HCT116 (cell line): ENCODE results near the gene ATXN7L1.

Experiments
- CTCF ChIP-seq, 3 experiments: fragments of 200-600 bp in 1 of 3; sonication (generic) in 1 of 3; IDR thresholded peaks in 2 of 3; conservative IDR thresholded peaks in 1 of 3; 2 replicates each; pipeline ENCODE4 v1.5.1; 2012 to 2017; ENCODE audit warnings: low read depth in 2 of 3, low read length in 2 of 3, antibody characterized with exemption in 1 of 3, borderline replicate concordance in 1 of 3, control low read depth in 1 of 3, mild to moderate bottlenecking in 1 of 3, mixed read lengths in 1 of 3, mixed run types in 1 of 3, moderate library complexity in 1 of 3; ENCODE audit not compliant: insufficient read depth in 1 of 3
- EZH2 ChIP-seq: fragments of 200-600 bp; sonication (generic); IDR thresholded peaks from 2 replicates; pipeline ENCODE4 v1.6.1; 2017; ENCODE audit warnings: antibody characterized with exemption, mixed run types
- FOSL1 ChIP-seq: IDR thresholded peaks from 2 replicates; pipeline ENCODE4 v1.6.1; 2012; ENCODE audit warnings: low read depth
- MAX ChIP-seq: IDR thresholded peaks from 2 replicates; pipeline ENCODE4 v1.6.1; 2012
- POLR2A ChIP-seq: IDR thresholded peaks from 2 replicates; pipeline ENCODE4 v1.7.0; 2011; ENCODE audit warnings: borderline replicate concordance; ENCODE audit not compliant: insufficient read depth, insufficient read length; ENCODE audit errors: extremely low read depth
- POLR2AphosphoS5 ChIP-seq: IDR thresholded peaks from 2 replicates; pipeline ENCODE4 v1.6.1; 2011; ENCODE audit warnings: mild to moderate bottlenecking, low read depth, low read length, moderate library complexity
- REST ChIP-seq: IDR thresholded peaks from 2 replicates; pipeline ENCODE4 v1.6.1; 2012; ENCODE audit warnings: low read depth
- TCF7L2 ChIP-seq: IDR thresholded peaks from 2 replicates; pipeline ENCODE4 v1.7.0; 2011; ENCODE audit warnings: borderline replicate concordance, inconsistent platforms; ENCODE audit not compliant: insufficient read depth, insufficient read length; ENCODE audit errors: extremely low read depth
- YY1 ChIP-seq: IDR thresholded peaks from 2 replicates; pipeline ENCODE4 v1.6.1; 2011; ENCODE audit warnings: low read length, low read depth, moderate library complexity, mild to moderate bottlenecking; ENCODE audit not compliant: insufficient replicate concordance; ENCODE audit errors: extremely low read depth
- ZFX ChIP-seq: fragments of 450-650 bp; IDR thresholded peaks from 2 replicates; pipeline ENCODE4 v1.6.1; 2017
- ZNF274 ChIP-seq: fragments of 200-500 bp; sonication (Bioruptor generic); IDR thresholded peaks from 2 replicates; pipeline ENCODE4 v1.6.1; 2014; ENCODE audit warnings: mild to moderate bottlenecking, low read depth, low read length, inconsistent platforms

- TF ChIP-seq CTCF (IDR thresholded peaks at IDR 0.05 in 2 of 3, conservative IDR thresholded peaks at IDR 0.05 in 1 of 3; ENCODE audit: borderline replicate concordance in 1 of 3, insufficient read depth in 1 of 3, low read depth in 2 of 3, low read length in 2 of 3), result no peak
- TF ChIP-seq ZFX, result no peak
- no peak for TF ChIP-seq POLR2AphosphoS5
- TF ChIP-seq MAX, result no peak
- no peak for TF ChIP-seq POLR2A
- no peak for TF ChIP-seq FOSL1
- TF ChIP-seq REST, result no peak
- no peak for TF ChIP-seq ZNF274
- no peak for TF ChIP-seq EZH2
- no peak for TF ChIP-seq TCF7L2
- TF ChIP-seq YY1, result no peak
These were observed 202.0 kb downstream of the ATXN7L1 start for GRCh38 chr7:105674200-105674920.
